Activated CD4-positive, alpha-beta memory T cell treated with anti-CD3 and anti-CD28 coated beads for 36 hours (primary cell): Measurements from ENCODE around the gene QKI. TPM values are rescaled to one million over a fixed set of nuclear protein-coding genes. Genes with fewer than 3 reads are reported as not detected.

Experiments
- CTCF ChIA-PET: fragments of 350-600 bp; sonication (Branson Sonifier 250); formaldehyde crosslinking; loops from one replicate; lab custom pipeline; 2021; ENCODE audit warnings: antibody characterized with exemption, inconsistent platforms; lab: Charles Lee
- POLR2A ChIA-PET: fragments of 350-600 bp; sonication (Branson Sonifier 250); formaldehyde crosslinking; loops from one replicate; lab custom pipeline; 2021; ENCODE audit warnings: antibody characterized with exemption; lab: Charles Lee
- DNase-seq: peaks from one replicate; pipeline ENCODE4 v3.0.0-alpha.2; 2020
- H3K27ac Mint-ChIP-seq: one replicate; pipeline ENCODE4 v1.8.0; 2021; ENCODE audit warnings: mixed read lengths
- H3K27me3 Mint-ChIP-seq: one replicate; pipeline ENCODE4 v1.8.0; 2021; ENCODE audit warnings: mixed read lengths
- H3K36me3 Mint-ChIP-seq: one replicate; pipeline ENCODE4 v1.8.0; 2021; ENCODE audit warnings: mixed read lengths
- H3K4me1 Mint-ChIP-seq: one replicate; pipeline ENCODE4 v1.8.0; 2021; ENCODE audit warnings: low read depth, mixed read lengths
- H3K4me3 Mint-ChIP-seq: one replicate; pipeline ENCODE4 v1.8.0; 2021; ENCODE audit warnings: mild to moderate bottlenecking, mixed read lengths
- H3K9me3 Mint-ChIP-seq: one replicate; pipeline ENCODE4 v1.8.0; 2021; ENCODE audit warnings: mixed read lengths
- intact Hi-C: fragments of 100-400 bp; cut with micrococcal nuclease; formaldehyde crosslinking; loops from one replicate; pipeline ENCODE4 v1.15.1; 2023
- total RNA-seq, 2 experiments: library from RNA; stranded (reverse); gene quantifications; one replicate each; pipeline ENCODE4 v1.2.3, GENCODE V29; 2021

QKI gene
- total RNA-seq, 2 experiments from 2014 or later, result 43.9 to 44.2 TPM

DNA sequence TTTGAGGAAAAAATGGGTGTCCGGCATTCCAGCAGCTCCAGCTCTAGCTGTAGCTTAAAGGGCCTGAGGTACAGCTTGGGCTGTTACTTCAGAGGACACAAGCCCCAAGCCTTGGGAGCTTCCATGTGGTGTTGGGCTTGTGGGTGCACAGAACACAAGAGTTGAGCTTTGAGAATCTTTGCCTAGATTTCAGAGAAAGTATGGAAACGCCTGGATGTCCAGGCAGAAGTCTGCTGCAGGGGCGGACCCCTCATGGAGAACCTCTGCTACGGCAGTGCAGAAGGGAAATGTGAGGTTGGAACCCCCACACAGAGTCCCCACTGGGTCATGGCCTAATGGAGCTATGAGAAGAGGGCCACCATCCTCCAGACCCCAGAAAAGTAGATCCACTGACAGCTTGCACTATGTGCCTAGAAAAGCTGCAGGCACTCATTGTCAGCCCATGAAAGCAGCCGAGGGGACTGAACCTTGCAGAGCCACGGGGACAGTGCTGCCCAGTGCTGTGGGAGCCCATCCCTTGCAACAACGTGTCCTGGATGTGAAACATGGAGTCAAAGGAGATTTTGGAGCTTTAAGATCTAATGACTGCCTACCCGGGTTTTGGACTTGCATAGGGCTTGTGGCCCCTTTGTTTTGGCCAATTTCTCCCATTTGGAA lies 90.6 kb downstream of the QKI start:
- Mint-ChIP-seq H3K27ac (no peak overlapping the region), H3K9me3 (peaks cover 43% of the 10 kb centered on the region), H3K27me3 (no peaks in the 10 kb centered on the region), H3K4me1 (peaks cover 18% of the 10 kb centered on the region), H3K36me3 (peaks cover 50% of the 10 kb centered on the region), H3K4me3 (no peak overlapping the region)
- intact Hi-C loops, result no loop called here
- ChIA-PET POLR2A (no interaction called here), CTCF (no interaction called here)
- DNase-seq, result no peak

GRCh38 chr6:163507965-163508364 lies 93.4 kb downstream of the QKI start:
- CTCF ChIA-PET, result no interaction called here
- peaks cover 42% of the 10 kb centered on the region for H3K36me3 Mint-ChIP-seq
- no peaks in the 10 kb centered on the region for H3K27me3 Mint-ChIP-seq
- intact Hi-C loops, result no loop called here
- no peak overlapping the region for H3K27ac Mint-ChIP-seq
- peaks cover 9% of the 10 kb centered on the region for H3K4me1 Mint-ChIP-seq
- no peak overlapping the region for H3K4me3 Mint-ChIP-seq
- DNase-seq, result no peak
- H3K9me3 Mint-ChIP-seq, result peaks cover 40% of the 10 kb centered on the region
- POLR2A ChIA-PET, result no interaction called here

DNA sequence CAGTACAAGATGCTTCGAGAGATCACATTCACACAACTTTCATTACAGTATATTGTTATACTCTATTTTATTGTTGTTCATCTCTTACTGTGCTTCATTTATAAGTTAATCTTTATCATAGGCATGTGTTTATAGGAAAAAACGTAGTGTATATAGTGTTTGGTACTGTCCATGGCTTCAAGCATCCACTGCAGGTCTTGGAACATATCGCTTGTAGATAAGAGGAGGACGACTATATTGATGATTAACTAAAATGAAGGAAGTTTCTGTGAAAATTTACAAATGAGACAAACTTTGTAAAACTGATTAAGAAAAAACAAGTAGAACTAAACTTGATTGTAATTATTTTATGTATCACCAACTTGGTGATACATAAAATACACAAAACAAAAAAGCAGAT lies 98.5 kb downstream of the QKI start:
- no peak overlapping the region for H3K27ac Mint-ChIP-seq
- peaks cover 3% of the 10 kb centered on the region for H3K36me3 Mint-ChIP-seq
- no peaks in the 10 kb centered on the region for H3K27me3 Mint-ChIP-seq
- POLR2A ChIA-PET, result no interaction called here
- H3K9me3 Mint-ChIP-seq, result peaks cover 3% of the 10 kb centered on the region
- CTCF ChIA-PET, result no interaction called here
- intact Hi-C loops, result no loop called here
- DNase-seq, result no peak
- no peak overlapping the region for H3K4me3 Mint-ChIP-seq
- H3K4me1 Mint-ChIP-seq, result peaks cover 13% of the 10 kb centered on the region

- intact Hi-C loops, result no loop called here
- ChIA-PET CTCF (no interaction called here), POLR2A (no interaction called here)
- no peak overlapping the region for H3K4me3 Mint-ChIP-seq
- peaks cover 14% of the 10 kb centered on the region for H3K4me1 Mint-ChIP-seq
- DNase-seq, result no peak
- H3K27me3 Mint-ChIP-seq, result no peaks in the 10 kb centered on the region
- no peak overlapping the region for H3K27ac Mint-ChIP-seq
- H3K9me3 Mint-ChIP-seq, result no peaks in the 10 kb centered on the region
- no peaks in the 10 kb centered on the region for H3K36me3 Mint-ChIP-seq
Observed at GRCh38 chr6:163513570-163514166, 99.2 kb downstream of the QKI start.

DNA sequence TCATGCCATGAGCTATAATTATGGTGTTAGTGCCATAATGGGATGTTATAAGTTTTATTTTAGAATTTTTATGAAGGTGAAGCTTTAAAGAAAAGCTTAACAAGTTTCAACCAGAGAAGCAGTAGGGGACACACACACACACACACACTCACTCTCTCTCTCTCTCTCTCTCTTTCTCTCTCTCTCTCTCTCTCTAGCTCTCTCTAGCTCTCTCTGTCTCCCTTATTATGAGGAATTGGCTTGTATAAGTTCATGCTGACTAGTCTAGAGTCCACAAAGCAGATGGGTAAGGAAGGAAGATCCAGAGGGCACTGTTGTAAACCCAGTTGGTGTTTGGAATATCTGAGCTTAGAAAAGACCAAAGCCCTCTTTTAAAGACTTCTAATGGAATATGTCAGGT lies 102.4 kb downstream of the QKI start:
- intact Hi-C loops, result no loop called here

GRCh38 chr6:163520956-163521355 lies 106.4 kb downstream of the QKI start:
- Mint-ChIP-seq H3K4me3 (no peak overlapping the region), H3K36me3 (no peaks in the 10 kb centered on the region), H3K9me3 (no peaks in the 10 kb centered on the region), H3K27me3 (no peaks in the 10 kb centered on the region), H3K27ac (no peak overlapping the region), H3K4me1 (peaks cover 22% of the 10 kb centered on the region)
- intact Hi-C loops, result no loop called here
- ChIA-PET CTCF (no interaction called here), POLR2A (no interaction called here)
- no peak for DNase-seq

More for the DNA sequence above, 102.4 kb downstream of the QKI start:
- ChIA-PET CTCF (no interaction called here), POLR2A (no interaction called here)
- H3K27ac Mint-ChIP-seq, result no peak overlapping the region
- no peak for DNase-seq
- no peak overlapping the region for H3K4me3 Mint-ChIP-seq
- H3K27me3 Mint-ChIP-seq, result no peaks in the 10 kb centered on the region
- no peaks in the 10 kb centered on the region for H3K9me3 Mint-ChIP-seq
- peaks cover 19% of the 10 kb centered on the region for H3K4me1 Mint-ChIP-seq
- no peaks in the 10 kb centered on the region for H3K36me3 Mint-ChIP-seq

DNA sequence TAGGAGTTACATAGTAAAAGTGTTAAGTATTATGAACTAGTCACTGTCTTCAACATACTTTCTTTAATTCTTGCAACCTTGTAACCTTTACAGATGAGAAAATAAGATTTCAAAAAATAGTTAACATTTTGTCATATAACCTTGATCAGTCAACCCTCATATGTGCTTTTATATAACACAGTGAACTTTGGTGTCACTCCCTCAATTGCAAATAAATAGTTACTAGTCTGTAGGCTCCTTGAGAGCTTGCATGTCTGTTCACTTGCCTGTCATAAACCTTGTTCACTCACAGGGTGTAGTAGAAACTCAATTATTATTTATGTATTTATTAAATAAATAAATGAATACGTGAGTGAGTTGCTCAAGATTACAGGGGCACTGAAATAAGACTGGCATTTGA lies 107.5 kb downstream of the QKI start:
- intact Hi-C loops, result no loop called here
- Mint-ChIP-seq H3K36me3 (no peaks in the 10 kb centered on the region), H3K4me1 (peaks cover 23% of the 10 kb centered on the region), H3K27ac (no peak overlapping the region), H3K9me3 (no peaks in the 10 kb centered on the region), H3K27me3 (no peaks in the 10 kb centered on the region), H3K4me3 (no peak overlapping the region)
- no peak for DNase-seq
- ChIA-PET CTCF (interaction anchor here (0.7 kb wide), 1 partner anchor 29 kb away, joined by 3 read pairs; no protein-coding TSS in a partner anchor), POLR2A (no interaction called here)

- Mint-ChIP-seq H3K27me3 (no peaks in the 10 kb centered on the region), H3K4me1 (peaks cover 22% of the 10 kb centered on the region), H3K9me3 (no peaks in the 10 kb centered on the region), H3K36me3 (no peaks in the 10 kb centered on the region), H3K4me3 (no peak overlapping the region), H3K27ac (no peak overlapping the region)
- intact Hi-C loops, result no loop called here
- POLR2A ChIA-PET, result no interaction called here
- CTCF ChIA-PET, result interaction anchor here (1.1 kb wide), 1 partner anchor 29 kb away, joined by 3 read pairs; no protein-coding TSS in a partner anchor
- DNase-seq, result no peak
Observed at GRCh38 chr6:163525926-163526325, 111.4 kb downstream of the QKI start.

GRCh38 chr6:163526346-163526745 lies 111.8 kb downstream of the QKI start:
- ChIA-PET CTCF (no interaction called here), POLR2A (no interaction called here)
- Mint-ChIP-seq H3K36me3 (no peaks in the 10 kb centered on the region), H3K4me3 (no peak overlapping the region), H3K27ac (no peak overlapping the region), H3K4me1 (peaks cover 23% of the 10 kb centered on the region), H3K27me3 (no peaks in the 10 kb centered on the region), H3K9me3 (no peaks in the 10 kb centered on the region)
- no peak for DNase-seq
- intact Hi-C loops, result no loop called here

GRCh38 chr6:163527291-163527690 lies 112.8 kb downstream of the QKI start:
- no peak overlapping the region for H3K27ac Mint-ChIP-seq

DNA sequence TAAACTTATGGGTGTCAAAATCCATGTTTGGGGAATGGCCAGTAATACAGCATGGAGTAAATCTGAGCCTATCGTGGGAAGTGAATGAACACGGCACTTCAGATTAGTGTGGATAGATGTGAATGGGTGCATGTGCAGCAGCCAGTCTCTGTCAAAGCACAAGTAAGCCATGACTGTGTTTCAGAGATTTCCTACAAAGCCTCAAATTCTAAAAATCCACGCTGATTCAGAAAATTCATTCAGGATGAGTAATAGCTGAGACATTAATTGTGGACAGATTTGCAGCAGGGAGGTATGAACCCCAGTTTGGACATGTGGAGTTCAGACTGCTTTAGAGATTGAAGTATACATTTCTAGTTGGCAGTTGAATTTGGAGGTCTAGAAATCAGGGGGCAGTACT lies 115.1 kb downstream of the QKI start:
- ChIA-PET CTCF (interaction anchor here (0.6 to 0.7 kb wide), 2 partner anchors 64 to 897 kb away, joined by 3 read pairs; no protein-coding TSS in a partner anchor), POLR2A (no interaction called here)
- Mint-ChIP-seq H3K27me3 (no peaks in the 10 kb centered on the region), H3K36me3 (peaks cover 2% of the 10 kb centered on the region), H3K4me1 (peaks cover 23% of the 10 kb centered on the region), H3K27ac (no peak overlapping the region), H3K9me3 (no peaks in the 10 kb centered on the region), H3K4me3 (no peak overlapping the region)
- intact Hi-C loops, result no loop called here
- no peak for DNase-seq

More at GRCh38 chr6:163527291-163527690, 112.8 kb downstream of the QKI start:
- Mint-ChIP-seq H3K36me3 (no peaks in the 10 kb centered on the region), H3K27me3 (no peaks in the 10 kb centered on the region), H3K9me3 (no peaks in the 10 kb centered on the region), H3K4me1 (peaks cover 23% of the 10 kb centered on the region), H3K4me3 (no peak overlapping the region)
- POLR2A ChIA-PET, result no interaction called here
- CTCF ChIA-PET, result no interaction called here
- DNase-seq, result no peak
- intact Hi-C loops, result no loop called here

DNA sequence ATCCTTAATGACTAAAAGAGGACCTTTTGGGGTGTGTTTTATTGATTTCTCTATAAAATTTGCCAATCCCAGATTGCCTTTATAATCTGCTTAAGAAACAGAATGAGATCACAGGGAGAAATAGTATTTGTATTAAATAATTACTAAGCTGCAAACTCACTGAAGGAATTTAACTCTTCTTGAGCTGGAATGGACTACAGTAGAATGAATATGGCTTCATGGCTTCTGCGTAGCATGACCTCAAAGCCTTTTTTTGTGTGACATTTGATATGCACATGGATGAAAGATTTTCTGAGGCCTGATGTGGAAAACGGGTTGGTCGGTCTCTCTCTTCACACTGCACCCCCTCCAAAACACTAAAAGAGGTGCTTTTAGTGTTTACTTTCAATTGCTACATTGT lies 115.9 kb downstream of the QKI start:
- H3K27me3 Mint-ChIP-seq, result no peaks in the 10 kb centered on the region
- no peaks in the 10 kb centered on the region for H3K9me3 Mint-ChIP-seq
- peaks cover 23% of the 10 kb centered on the region for H3K4me1 Mint-ChIP-seq
- no peak for DNase-seq
- ChIA-PET POLR2A (no interaction called here), CTCF (no interaction called here)
- intact Hi-C loops, result no loop called here
- no peak overlapping the region for H3K27ac Mint-ChIP-seq
- H3K4me3 Mint-ChIP-seq, result no peak overlapping the region
- peaks cover 5% of the 10 kb centered on the region for H3K36me3 Mint-ChIP-seq

DNA sequence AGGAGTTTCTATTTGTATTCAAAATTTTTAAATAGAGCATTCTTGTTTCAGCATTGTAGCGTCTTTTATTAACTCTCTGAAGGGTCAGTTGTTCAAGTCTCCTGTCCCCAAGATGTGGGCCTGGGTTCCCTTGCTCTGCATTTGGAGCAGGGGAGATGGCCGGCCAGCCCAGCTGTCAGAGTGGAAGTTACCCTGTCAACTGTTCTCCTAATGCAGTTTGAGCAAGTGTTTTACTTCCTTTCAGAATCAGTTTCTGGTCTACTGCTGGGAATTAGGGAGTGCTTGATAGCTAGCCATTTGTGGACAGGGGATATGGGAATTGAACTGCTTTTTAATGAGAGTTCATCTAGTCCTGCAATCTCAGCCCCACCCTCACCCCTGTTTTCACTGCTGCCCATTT lies 116.6 kb downstream of the QKI start:
- Mint-ChIP-seq H3K27ac (no peak overlapping the region), H3K9me3 (no peaks in the 10 kb centered on the region), H3K4me1 (peaks cover 19% of the 10 kb centered on the region), H3K4me3 (no peak overlapping the region), H3K27me3 (no peaks in the 10 kb centered on the region), H3K36me3 (peaks cover 5% of the 10 kb centered on the region)
- DNase-seq, result no peak
- intact Hi-C loops, result no loop called here
- CTCF ChIA-PET, result no interaction called here
- POLR2A ChIA-PET, result no interaction called here
